Endothelial cell of hepatic sinusoid (primary cell): ENCODE data around the gene DRD4.
"Not testable (repeated sequence)": the region's sequence is repeated elsewhere in the genome, so short reads cannot be mapped to it uniquely, and the experiment has no call there.

ENCODE experiments used
- in situ Hi-C: cut with HindIII; loops from 2 replicates; pipeline ENCODE4 v1.10.0; 2017; ENCODE audit warnings: low sequenced_read_pairs

DRD4 gene

GRCh38 chr11:641806-642370 is 4.8 kb downstream of the DRD4 start:
- in situ Hi-C loops = no loop called here

GRCh38 chr11:643366-643765 is 6.3 kb downstream of the DRD4 start:
- in situ Hi-C loops = no loop called here

GRCh38 chr11:643849-644738 is 7.0 kb downstream of the DRD4 start:
- in situ Hi-C loops = no loop called here

- in situ Hi-C loops = no loop called here
Observed at GRCh38 chr11:645536-645935, 8.5 kb downstream of the DRD4 start.

GRCh38 chr11:646214-646613 is 9.1 kb downstream of the DRD4 start:
- in situ Hi-C loops = no loop called here

GRCh38 chr11:647672-648158 is 10.6 kb downstream of the DRD4 start:
- in situ Hi-C loops = not testable (repeated sequence)

GRCh38 chr11:650482-650881 is 13.4 kb downstream of the DRD4 start:
- in situ Hi-C loops = loop anchor here (25.0 kb wide), 1 partner anchor 112 kb away; no protein-coding TSS in a partner anchor

DNA sequence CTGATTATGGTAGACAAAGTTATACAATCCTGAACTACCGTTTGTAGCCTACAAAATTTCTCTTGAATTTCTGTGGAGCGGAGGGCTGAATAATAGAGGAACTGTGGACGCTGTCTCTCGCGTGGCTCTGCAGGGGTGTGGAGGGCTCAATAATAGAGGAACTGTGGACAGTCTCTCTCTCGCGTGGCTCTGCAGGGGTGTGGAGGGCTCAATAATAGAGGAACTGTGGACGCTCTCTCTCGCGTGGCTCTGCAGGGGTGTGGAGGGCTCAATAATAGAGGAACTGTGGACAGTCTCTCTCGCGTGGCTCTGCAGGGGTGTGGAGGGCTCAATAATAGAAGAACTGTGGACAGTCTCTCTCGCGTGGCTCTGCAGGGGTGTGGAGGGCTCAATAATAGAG is 16.1 kb downstream of the DRD4 start:
- in situ Hi-C loops = loop anchor here (25.0 kb wide), 1 partner anchor 109 kb away; no protein-coding TSS in a partner anchor

- in situ Hi-C loops = loop anchor here (25.0 kb wide), 1 partner anchor 108 kb away; no protein-coding TSS in a partner anchor
Observed at GRCh38 chr11:653837-654236, 16.8 kb downstream of the DRD4 start.

DNA sequence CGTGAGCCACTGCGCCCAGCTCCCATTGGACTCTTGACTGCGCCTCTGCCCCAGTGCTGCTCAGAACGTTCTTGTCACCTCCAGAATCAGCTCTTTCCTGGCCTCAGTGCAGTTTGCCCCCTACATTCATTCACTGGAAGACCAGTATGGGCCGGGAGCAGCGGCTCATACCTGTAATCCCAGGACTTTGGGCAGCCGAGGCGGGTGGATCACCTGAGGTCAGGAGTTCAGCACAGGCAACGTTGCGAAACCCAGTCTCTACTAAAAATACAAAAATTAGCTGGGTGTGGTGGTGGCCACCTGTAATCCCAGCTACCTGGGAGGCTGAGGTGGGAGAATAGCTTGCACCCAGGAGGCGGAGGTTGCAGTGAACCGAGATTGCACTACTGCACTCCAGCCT is 17.4 kb downstream of the DRD4 start:
- in situ Hi-C loops = loop anchor here (25.0 kb wide), 1 partner anchor 108 kb away; no protein-coding TSS in a partner anchor

- in situ Hi-C loops = loop anchor here (25.0 kb wide), 1 partner anchor 107 kb away; no protein-coding TSS in a partner anchor
Observed at GRCh38 chr11:655036-655726, 18.1 kb downstream of the DRD4 start.

DNA sequence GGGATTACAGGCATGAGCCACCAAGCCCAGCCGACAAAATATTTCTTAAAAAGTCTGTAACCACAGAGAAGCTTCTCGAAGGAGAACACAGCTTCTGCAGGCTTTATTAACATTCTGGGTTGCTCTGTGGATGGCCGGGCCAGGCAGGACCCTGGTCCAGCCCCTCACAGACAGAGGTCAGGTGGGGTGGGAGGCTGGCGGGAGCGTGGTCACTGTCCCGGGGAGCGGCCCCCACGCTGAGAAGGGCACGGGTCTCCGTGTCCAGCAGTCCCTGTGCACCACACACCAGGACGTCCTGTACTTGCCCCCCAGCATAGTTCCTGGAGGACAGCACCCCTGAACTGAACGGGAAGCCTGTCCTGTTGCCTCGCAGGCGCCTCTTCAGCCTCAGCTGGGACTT is 19.4 kb downstream of the DRD4 start:
- in situ Hi-C loops = loop anchor here (25.0 kb wide), 1 partner anchor 106 kb away; no protein-coding TSS in a partner anchor

GRCh38 chr11:656866-657265 is 19.8 kb downstream of the DRD4 start:
- in situ Hi-C loops = loop anchor here (25.0 kb wide), 1 partner anchor 105 kb away; no protein-coding TSS in a partner anchor

- in situ Hi-C loops = loop anchor here (25.0 kb wide), 1 partner anchor 105 kb away; no protein-coding TSS in a partner anchor
Observed at GRCh38 chr11:657691-658126, 20.6 kb downstream of the DRD4 start.

GRCh38 chr11:659532-660085 is 22.5 kb downstream of the DRD4 start:
- in situ Hi-C loops = loop anchor here (25.0 kb wide), 1 partner anchor 103 kb away; no protein-coding TSS in a partner anchor

- in situ Hi-C loops = loop anchor here (25.0 kb wide), 1 partner anchor 102 kb away; no protein-coding TSS in a partner anchor
Observed at GRCh38 chr11:660281-660680, 23.2 kb downstream of the DRD4 start.

GRCh38 chr11:660681-661444 is 23.8 kb downstream of the DRD4 start:
- in situ Hi-C loops = loop anchor here (25.0 kb wide), 1 partner anchor 101 kb away; no protein-coding TSS in a partner anchor

- in situ Hi-C loops = loop anchor here (25.0 kb wide), 1 partner anchor 100 kb away; no protein-coding TSS in a partner anchor
Observed at GRCh38 chr11:662689-663274, 25.7 kb downstream of the DRD4 start.

GRCh38 chr11:665062-665703 is 28.1 kb downstream of the DRD4 start:
- in situ Hi-C loops = loop anchor here (25.0 kb wide), 1 partner anchor 97 kb away; no protein-coding TSS in a partner anchor
